Spleen (tissue), 11 donors: Measurements from ENCODE around the gene IMPDH2. TPM values are rescaled to one million over a fixed set of nuclear protein-coding genes. Genes with fewer than 3 reads are reported as not detected.

ENCODE experiments used
- DNase-seq: peaks from one replicate; pipeline ENCODE4 v3.0.0-alpha.2; 2020
- H3K27ac ChIP-seq, 8 donors: fragments of 200-600 bp; sonication (generic) in 7 of 8; 1 replicate in 4 of 8; 2 replicates in 4 of 8; pipeline versions ENCODE4 v1.5.0 to v1.8.0; 2016 to 2021; ENCODE audit warnings: inconsistent platforms in 4 of 8, mild to moderate bottlenecking in 4 of 8, moderate library complexity in 1 of 8
- H3K27me3 ChIP-seq, 7 donors: fragments of 200-600 bp; sonication (generic) in 6 of 7; replicated peaks in 1 of 7; 1 replicate in 4 of 7; 2 replicates in 3 of 7; pipeline versions ENCODE4 v1.5.0 to v1.8.0; 2016 to 2021; ENCODE audit warnings: inconsistent platforms in 3 of 7, mild to moderate bottlenecking in 1 of 7
- H3K36me3 ChIP-seq, 6 donors: fragments of 200-600 bp; sonication (generic) in 5 of 6; 1 replicate in 4 of 6; 2 replicates in 2 of 6; pipeline versions ENCODE4 v1.5.0 to v1.8.0; 2016 to 2021; ENCODE audit warnings: inconsistent platforms in 2 of 6
- H3K4me1 ChIP-seq, 6 donors: fragments of 200-600 bp; sonication (generic) in 5 of 6; 1 replicate in 3 of 6; 2 replicates in 3 of 6; pipeline versions ENCODE4 v1.5.0 to v1.8.0; 2016 to 2021; ENCODE audit warnings: inconsistent platforms in 3 of 6
- H3K4me3 ChIP-seq, 8 donors: fragments of 200-600 bp; sonication (generic) in 7 of 8; 1 replicate in 4 of 8; 2 replicates in 4 of 8; pipeline versions ENCODE4 v1.5.0 to v1.8.0; 2016 to 2021; ENCODE audit warnings: inconsistent platforms in 4 of 8, mild to moderate bottlenecking in 4 of 8, moderate library complexity in 2 of 8
- H3K9me3 ChIP-seq, 8 donors: fragments of 200-600 bp; sonication (generic) in 7 of 8; 1 replicate in 4 of 8; 2 replicates in 4 of 8; pipeline versions ENCODE4 v1.5.0 to v1.8.0; 2016 to 2021; ENCODE audit warnings: inconsistent platforms in 4 of 8
- POLR2A ChIP-seq, 3 donors: fragments of 450-650 bp; IDR thresholded peaks; one replicate each; pipeline ENCODE4 v1.5.1; 2017; ENCODE audit warnings: antibody characterized with exemption in 3 of 3, mild to moderate bottlenecking in 1 of 3
- POLR2AphosphoS5 ChIP-seq, 3 donors: sonication (generic); formaldehyde crosslinking; IDR thresholded peaks; one replicate each; pipeline ENCODE4 v1.5.1; 2017; ENCODE audit warnings: antibody characterized with exemption in 3 of 3
- WGBS, 5 donors: extraction: QIAGEN DNeasy Blood & Tissue Kit in 3 of 5; methylation state at CpG; one replicate each; pipeline versions ENCODE4 v1.1.5 to v1.1.7; 2013 to 2018; 5-methylcytosine and 5-hydroxymethylcytosine counted together
- intact Hi-C: fragments of 100-400 bp; cut with DNase I; formaldehyde crosslinking; loops from one replicate; pipeline ENCODE4 v1.15.0; 2023; ENCODE audit warnings: low total_unique reads
- polyA plus RNA-seq, 3 donors: library from polyadenylated mRNA; stranded (reverse); fragments of 200-250 nt; gene quantifications; one replicate each; pipeline ENCODE4 v1.2.1, GENCODE V29; 2013
- total RNA-seq, 7 donors: library from RNA; depleted of rRNA in 3 of 7; stranded (reverse); fragments of >200 nt in 3 of 7; fragmentation: NEBNext Ultra II Directional in 4 of 7; extraction: Animal tissue kit (Norgen Biotek cat#: 25700) in 4 of 7; gene quantifications; one replicate each; pipeline versions ENCODE4 v1.1.0 to v1.2.1, GENCODE V29; 2016 to 2021
- TF ChIP-seq, protein P1 (sequence below), 11 experiments: fragments of 200-600 bp in 7 of 11; fragments of 450-650 bp in 4 of 11; sonication (generic) in 4 of 11; IDR thresholded peaks in 8 of 11; conservative IDR thresholded peaks in 3 of 11; 1 replicate in 7 of 11; 2 replicates in 4 of 11; pipeline versions ENCODE4 v1.4.0 to v1.8.0; 2016 to 2021; ENCODE audit warnings: antibody characterized with exemption in 11 of 11, inconsistent platforms in 4 of 11, mild to moderate bottlenecking in 1 of 11
- donor health status: healthy with polysubstance abuse.
- donor health status: DM: no; HTN: no; CAD: no; lungs with moderate emphysema.
- donor health status: DM: no; HTN: no; CAD: no.
- donor health status: Bipolar disorder and iron deficiency.
- donor health status: healthy.
- donor health status: DM: no; HTN: no; CAD: no.
- donor health status: DM: yes; HTN: yes; CAD: no.

IMPDH2 gene
- total and polyA plus RNA-seq, 10 donors: 84.4 to 127 (median 95.4) TPM

DNA sequence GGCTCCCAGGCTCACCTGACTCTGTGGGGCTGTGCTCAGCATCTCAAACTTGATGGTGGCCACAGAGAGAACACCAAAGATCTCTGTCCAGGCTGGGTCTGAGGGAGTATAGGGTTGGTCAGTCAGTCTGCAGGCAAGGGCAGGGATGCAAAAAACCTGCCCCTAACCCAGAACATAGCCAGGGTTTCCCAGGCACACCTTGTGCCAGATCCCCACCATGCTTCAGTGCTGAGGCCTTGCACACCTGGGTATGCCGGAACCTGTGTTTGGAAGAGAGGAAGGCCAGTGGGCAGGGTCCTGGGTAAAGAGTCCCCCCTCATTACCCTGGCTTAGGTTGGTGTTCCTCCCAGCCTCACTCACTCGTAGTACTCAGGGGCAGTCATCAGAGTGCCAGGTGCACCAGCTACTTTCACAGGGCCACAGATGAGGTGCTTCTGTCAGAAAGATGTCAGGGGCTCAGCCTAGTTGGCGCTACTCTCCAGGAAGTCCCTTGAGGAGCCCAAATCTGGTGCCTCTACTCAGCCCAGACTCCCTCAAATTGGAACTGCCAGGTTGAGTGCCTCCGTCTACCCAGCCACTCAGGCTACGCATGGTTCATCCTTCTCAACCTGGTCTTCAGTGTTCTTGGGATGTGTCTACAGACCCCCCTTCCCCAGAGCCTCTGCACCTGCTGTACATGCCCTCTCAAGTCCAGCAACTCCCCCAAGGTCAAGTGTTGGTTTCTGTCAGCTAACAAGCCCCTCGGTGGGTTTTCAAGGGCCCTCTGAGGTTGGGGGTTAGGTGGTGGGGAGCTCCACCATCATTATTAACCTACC, 12.6 kb downstream of the IMPDH2 start:
- Histone ChIP-seq H3K4me1 (peaks cover 34 to 78% (median 56%) of the 10 kb centered on the region in 6 donors), H3K27me3 (no peaks in the 10 kb centered on the region), H3K36me3 (peaks cover 0 to 55% (median 43%) of the 10 kb centered on the region in 6 donors), H3K9me3 (no peaks in the 10 kb centered on the region), H3K4me3 (peak overlapping the region in 1 of 8 donors; percentile 88), H3K27ac (peak overlapping the region in 2 of 8 donors; percentile 85 to 98)
- 80 to 92% (median 87%) methylated on average over 5 to 6 of the region's 6 CpGs for WGBS, 5 donors
- TF ChIP-seq, protein P1, sequence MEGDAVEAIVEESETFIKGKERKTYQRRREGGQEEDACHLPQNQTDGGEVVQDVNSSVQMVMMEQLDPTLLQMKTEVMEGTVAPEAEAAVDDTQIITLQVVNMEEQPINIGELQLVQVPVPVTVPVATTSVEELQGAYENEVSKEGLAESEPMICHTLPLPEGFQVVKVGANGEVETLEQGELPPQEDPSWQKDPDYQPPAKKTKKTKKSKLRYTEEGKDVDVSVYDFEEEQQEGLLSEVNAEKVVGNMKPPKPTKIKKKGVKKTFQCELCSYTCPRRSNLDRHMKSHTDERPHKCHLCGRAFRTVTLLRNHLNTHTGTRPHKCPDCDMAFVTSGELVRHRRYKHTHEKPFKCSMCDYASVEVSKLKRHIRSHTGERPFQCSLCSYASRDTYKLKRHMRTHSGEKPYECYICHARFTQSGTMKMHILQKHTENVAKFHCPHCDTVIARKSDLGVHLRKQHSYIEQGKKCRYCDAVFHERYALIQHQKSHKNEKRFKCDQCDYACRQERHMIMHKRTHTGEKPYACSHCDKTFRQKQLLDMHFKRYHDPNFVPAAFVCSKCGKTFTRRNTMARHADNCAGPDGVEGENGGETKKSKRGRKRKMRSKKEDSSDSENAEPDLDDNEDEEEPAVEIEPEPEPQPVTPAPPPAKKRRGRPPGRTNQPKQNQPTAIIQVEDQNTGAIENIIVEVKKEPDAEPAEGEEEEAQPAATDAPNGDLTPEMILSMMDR (IDR thresholded peaks at IDR 0.05 in 8 of 11, conservative IDR thresholded peaks at IDR 0.05 in 3 of 11): no peak
- peak in 2 of 3 donors; percentile 14 to 33 for TF ChIP-seq POLR2AphosphoS5 (IDR thresholded peaks at IDR 0.05)
- DNase-seq: no peak
- intact Hi-C loops: no loop called here

DNA sequence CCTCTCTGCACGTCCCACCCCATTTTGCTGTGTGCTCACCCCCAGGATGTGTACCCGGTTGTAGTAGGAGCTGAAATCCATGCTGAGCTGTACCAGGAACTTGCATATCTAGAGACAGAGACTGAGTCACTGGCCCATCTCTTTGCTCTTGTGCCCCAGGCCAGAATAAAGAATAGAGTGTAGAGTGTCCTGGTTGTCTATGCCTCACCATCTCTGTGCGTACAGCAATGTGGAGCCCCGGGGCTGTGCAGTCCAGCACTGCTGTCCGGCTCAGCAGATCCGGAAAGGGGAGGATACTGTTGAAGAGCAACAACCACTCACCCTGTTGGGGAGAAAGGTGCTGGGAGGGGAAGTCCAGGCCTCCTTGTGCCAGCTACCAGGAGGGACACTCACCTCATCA, 13.4 kb downstream of the IMPDH2 start:
- 86 to 92% (median 90%) methylated on average over 4 to 6 of the region's 6 CpGs for WGBS, 5 donors
- Histone ChIP-seq H3K4me3 (no peak overlapping the region), H3K4me1 (peaks cover 34 to 83% (median 59%) of the 10 kb centered on the region in 6 donors), H3K36me3 (peaks cover 0 to 63% (median 44%) of the 10 kb centered on the region in 6 donors), H3K27ac (peak overlapping the region in 1 of 8 donors; percentile 85), H3K9me3 (no peaks in the 10 kb centered on the region), H3K27me3 (no peaks in the 10 kb centered on the region)
- intact Hi-C loops: no loop called here
- DNase-seq: no peak
- TF ChIP-seq POLR2AphosphoS5 (IDR thresholded peaks at IDR 0.05): no peak
- TF ChIP-seq POLR2A (IDR thresholded peaks at IDR 0.05): no peak
- TF ChIP-seq, protein P1 (IDR thresholded peaks at IDR 0.05 in 8 of 11, conservative IDR thresholded peaks at IDR 0.05 in 3 of 11): no peak

DNA sequence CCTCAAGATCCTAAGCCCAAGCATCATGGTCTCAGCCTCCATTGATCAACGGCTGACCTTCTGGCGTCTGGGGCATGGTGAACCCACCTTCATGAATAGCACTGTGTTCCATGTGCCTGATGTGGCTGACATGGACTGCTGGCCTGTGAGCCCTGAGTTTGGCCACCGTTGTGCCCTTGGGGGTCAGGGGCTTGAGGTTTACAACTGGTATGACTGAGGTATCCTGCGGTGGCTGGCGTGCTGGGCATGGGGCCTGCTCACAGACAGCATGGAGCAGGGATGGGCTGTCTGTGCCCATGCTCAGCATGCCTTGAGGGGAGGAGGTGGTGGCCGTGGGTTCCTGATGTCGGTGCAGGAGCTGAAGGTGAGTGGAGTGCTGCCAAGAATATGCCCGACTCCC, 14.1 kb downstream of the IMPDH2 start:
- H3K4me3 ChIP-seq: no peak overlapping the region
- TF ChIP-seq, protein P1 (IDR thresholded peaks at IDR 0.05 in 8 of 11, conservative IDR thresholded peaks at IDR 0.05 in 3 of 11): no peak
- TF ChIP-seq POLR2AphosphoS5 (IDR thresholded peaks at IDR 0.05) (peak; percentile 10 to 62 (median 33)), POLR2A (IDR thresholded peaks at IDR 0.05) (no peak)
- 86 to 95% (median 90%) methylated on average over 5 to 8 of the region's 8 CpGs for WGBS, 5 donors

More for the DNA sequence above, 14.1 kb downstream of the IMPDH2 start:
- DNase-seq: no peak
- Histone ChIP-seq H3K36me3 (peaks cover 0 to 65% (median 44%) of the 10 kb centered on the region in 6 donors), H3K9me3 (no peaks in the 10 kb centered on the region), H3K27ac (no peak overlapping the region), H3K4me1 (peaks cover 29 to 83% (median 52%) of the 10 kb centered on the region in 6 donors), H3K27me3 (no peaks in the 10 kb centered on the region)
- intact Hi-C loops: no loop called here
